IMR-90 (cell line): ENCODE results near the gene PTPN3. TPM values are rescaled to one million over a fixed set of nuclear protein-coding genes. Genes with fewer than 3 reads are reported as not detected.

ENCODE experiments used
- ATAC-seq: fragments of 200-7000 bp; cut with Tn5 transposase; 2 replicates; pipeline ENCODE4 v1.9.1; 2020; ENCODE audit warnings: low read depth, mild to moderate bottlenecking, moderate library complexity
- BruUV-seq: library from RNA; stranded (reverse); fragments of 400-500 nt; replicated peaks from 2 replicates; lab custom pipeline; 2021; lab: Mats Ljungman, UMichigan
- CTCF ChIA-PET: fragments of 300-600 bp; formaldehyde crosslinking; extraction: SDS; loops from one replicate; lab custom pipeline; 2021; ENCODE audit warnings: antibody characterized with exemption; lab: Yijun Ruan, JAX
- POLR2A ChIA-PET: fragments of 300-600 bp; sonication (Branson Sonifier 250); formaldehyde crosslinking; loops from one replicate; lab custom pipeline; 2022; ENCODE audit warnings: antibody characterized with exemption; ENCODE audit not compliant: unreplicated experiment; lab: Charles Lee
- DNase-seq: peaks from one replicate; pipeline ENCODE4 v3.0.0; 2013
- H2AFZ ChIP-seq: replicated peaks from 2 replicates; pipeline ENCODE3; 2013; ENCODE audit warnings: low read length, mild to moderate bottlenecking; ENCODE audit not compliant: poor library complexity
- H2AK5ac ChIP-seq: 2 replicates; pipeline ENCODE4 v1.6.1; 2013; ENCODE audit warnings: low read depth, low read length, inconsistent platforms
- H2AK9ac ChIP-seq: replicated peaks from 2 replicates; pipeline ENCODE3; 2013; ENCODE audit warnings: mild to moderate bottlenecking, low read depth, low read length, moderate library complexity; ENCODE audit not compliant: poor library complexity
- H2BK120ac ChIP-seq: 2 replicates; pipeline ENCODE4 v1.6.1; 2013; ENCODE audit warnings: low read depth, low read length, inconsistent platforms
- H2BK15ac ChIP-seq: 3 replicates; pipeline ENCODE4 v1.6.1; 2013; ENCODE audit warnings: low read depth, low read length, inconsistent platforms
- H2BK20ac ChIP-seq: 2 replicates; pipeline ENCODE4 v1.6.1; 2013; ENCODE audit warnings: low read depth, mild to moderate bottlenecking, inconsistent platforms, low read length, moderate library complexity
- H2BK5ac ChIP-seq: 2 replicates; pipeline ENCODE4 v1.6.1; 2013; ENCODE audit warnings: mild to moderate bottlenecking, low read depth, low read length, inconsistent platforms; ENCODE audit not compliant: poor library complexity, severe bottlenecking
- H3K14ac ChIP-seq: replicated peaks from 2 replicates; pipeline ENCODE4 v1.6.1; 2013; ENCODE audit warnings: low read depth, low read length, inconsistent platforms
- H3K18ac ChIP-seq: 2 replicates; pipeline ENCODE4 v1.6.1; 2013; ENCODE audit warnings: low read depth, low read length, control low read depth
- H3K23ac ChIP-seq: 2 replicates; pipeline ENCODE4 v1.6.1; 2013; ENCODE audit warnings: low read depth, low read length, inconsistent platforms
- H3K27ac ChIP-seq: 2 replicates; pipeline ENCODE4 v1.5.1; 2013; ENCODE audit warnings: mild to moderate bottlenecking, control low read depth, low read length; ENCODE audit not compliant: insufficient read depth
- H3K27me3 ChIP-seq: 2 replicates; pipeline ENCODE4 v1.6.1; 2013; ENCODE audit warnings: low read length; ENCODE audit not compliant: control insufficient read depth, insufficient read depth
- H3K36me3 ChIP-seq: 2 replicates; pipeline ENCODE4 v1.6.1; 2013; ENCODE audit warnings: low read length, mixed read lengths; ENCODE audit not compliant: control insufficient read depth, insufficient read depth
- H3K4ac ChIP-seq: 2 replicates; pipeline ENCODE4 v1.6.1; 2013; ENCODE audit warnings: low read depth, low read length, inconsistent platforms
- H3K4me1 ChIP-seq: 2 replicates; pipeline ENCODE4 v1.6.1; 2013; ENCODE audit warnings: low read length, mixed read lengths; ENCODE audit not compliant: control insufficient read depth, insufficient read depth
- H3K4me2 ChIP-seq: 2 replicates; pipeline ENCODE4 v1.6.1; 2013; ENCODE audit warnings: low read depth, mild to moderate bottlenecking, control low read depth, low read length, moderate library complexity
- H3K4me3 ChIP-seq: 2 replicates; pipeline ENCODE4 v1.5.1; 2013; ENCODE audit warnings: low read depth, mild to moderate bottlenecking, control low read depth, low read length, moderate library complexity; ENCODE audit not compliant: insufficient read depth
- H3K56ac ChIP-seq: 2 replicates; pipeline ENCODE4 v1.6.1; 2013; ENCODE audit warnings: low read length, inconsistent platforms; ENCODE audit not compliant: insufficient read depth; ENCODE audit errors: extremely low read depth
- H3K79me1 ChIP-seq, 2 experiments: 2 replicates each; pipeline ENCODE4 v1.6.1; 2013; ENCODE audit warnings: low read length in 2 of 2, inconsistent platforms in 1 of 2, low read depth in 1 of 2
- H3K9ac ChIP-seq: 2 replicates; pipeline ENCODE4 v1.6.1; 2013; ENCODE audit warnings: low read depth, low read length, control low read depth
- H3K9me1 ChIP-seq: 2 replicates; pipeline ENCODE4 v1.6.1; 2013; ENCODE audit warnings: low read length, inconsistent platforms; ENCODE audit not compliant: insufficient read depth
- H3K9me3 ChIP-seq: 2 replicates; pipeline ENCODE4 v1.6.1; 2013; ENCODE audit warnings: low read length; ENCODE audit not compliant: control insufficient read depth, insufficient read depth
- H4K20me1 ChIP-seq: 2 replicates; pipeline ENCODE4 v1.6.1; 2013; ENCODE audit warnings: low read length, inconsistent platforms; ENCODE audit not compliant: insufficient read depth
- H4K5ac ChIP-seq: 2 replicates; pipeline ENCODE4 v1.6.1; 2013; ENCODE audit warnings: mild to moderate bottlenecking, low read depth, low read length, control low read depth
- H4K8ac ChIP-seq, 2 experiments: 2 replicates each; pipeline ENCODE4 v1.6.1; 2013; ENCODE audit warnings: low read depth in 2 of 2, low read length in 2 of 2, control low read depth in 1 of 2, inconsistent platforms in 1 of 2
- H4K91ac ChIP-seq: 2 replicates; pipeline ENCODE4 v1.6.1; 2013; ENCODE audit warnings: low read depth, low read length, inconsistent platforms; ENCODE audit not compliant: insufficient read depth
- CEBPB ChIP-seq: IDR thresholded peaks from 2 replicates; pipeline ENCODE4 v1.6.1; 2012; ENCODE audit warnings: low read depth, low read length, improper control_type of control experiment
- CHD1 ChIP-seq: IDR thresholded peaks from 2 replicates; pipeline ENCODE4 v1.6.1; 2012; ENCODE audit warnings: low read depth, low read length, improper control_type of control experiment
- CTCF ChIP-seq: conservative IDR thresholded peaks from 2 replicates; pipeline ENCODE4 v1.5.1; 2012; ENCODE audit warnings: mild to moderate bottlenecking, low read depth, low read length, improper control_type of control experiment
- FOS ChIP-seq: fragments of 150-350 bp; IDR thresholded peaks from 2 replicates; pipeline ENCODE4 v1.6.1; 2016; ENCODE audit warnings: low read depth, low read length
- MAFK ChIP-seq: IDR thresholded peaks from 2 replicates; pipeline ENCODE4 v1.6.1; 2012; ENCODE audit warnings: low read depth, low read length, improper control_type of control experiment
- MXI1 ChIP-seq: IDR thresholded peaks from 2 replicates; pipeline ENCODE4 v1.6.1; 2012; ENCODE audit warnings: low read depth, mild to moderate bottlenecking, low read length, moderate library complexity, borderline replicate concordance
- POLR2A ChIP-seq: IDR thresholded peaks from 2 replicates; pipeline ENCODE4 v1.6.1; 2012; ENCODE audit warnings: mild to moderate bottlenecking, low read depth, low read length
- USF2 ChIP-seq: fragments of 150-350 bp; IDR thresholded peaks from 2 replicates; pipeline ENCODE4 v1.6.1; 2017; ENCODE audit warnings: mild to moderate bottlenecking, antibody characterized with exemption, low read length, low read depth
- WGBS, 2 experiments: methylation state at CpG; one replicate each; pipeline versions ENCODE4 v1.1.5 to v1.1.7; 2013; ENCODE audit warnings: missing lambda C conversion rate in 2 of 2; ENCODE audit not compliant: insufficient read length in 1 of 2; ENCODE audit errors: extremely low coverage in 2 of 2; 5-methylcytosine and 5-hydroxymethylcytosine counted together
- dilution Hi-C: fragments of 300-500 bp; cut with HindIII; formaldehyde crosslinking; loops from one replicate; pipeline ENCODE4 v1.14.3; 2018; ENCODE audit warnings: low sequenced_read_pairs; ENCODE audit not compliant: unreplicated experiment
- in situ Hi-C: fragments of 300-500 bp; cut with MboI; formaldehyde crosslinking; loops from 3 replicates; pipeline ENCODE4 v1.14.3; 2019; ENCODE audit warnings: low sequenced_read_pairs, inconsistent platforms, mixed read lengths
- intact Hi-C: fragments of 100-400 bp; cut with micrococcal nuclease; formaldehyde crosslinking; loops from 2 replicates; pipeline ENCODE4 v1.10.0; 2022
- polyA plus RNA-seq, 3 experiments: library from polyadenylated mRNA; depleted of rRNA; stranded (reverse); fragments of >200 nt; gene quantifications; 2 replicates each; pipeline ENCODE4 v1.2.3, GENCODE V29; 2012; ENCODE audit warnings: low replicate concordance in 1 of 3
- total RNA-seq: library from RNA; depleted of rRNA; stranded (reverse); fragments of >200 nt; gene quantifications from 2 replicates; pipeline ENCODE4 v1.2.3, GENCODE V29; 2012

Gene PTPN3
- total and polyA plus RNA-seq, 2 of the 4 experiments (the other 2 are of a cell fraction), result 0.72 to 0.89 TPM

GRCh38 chr9:109382182-109382581 is 115.9 kb downstream of the PTPN3 start:
- BruUV-seq, result no TSS peak
- no peaks in the 10 kb centered on the region for H3K4me1 ChIP-seq
- H4K91ac ChIP-seq, result no peak overlapping the region
- DNase-seq (no peak), ATAC-seq (no peak)
- no peaks in the 10 kb centered on the region for H3K9me1 ChIP-seq
- no peak overlapping the region for H2BK120ac ChIP-seq
- CTCF ChIA-PET, result no interaction called here
- 87% methylated on average over 4 of the region's 13 CpGs; no CpG with 5 or more reads in 1 of the 2 experiments for WGBS, 2 experiments
- no peak overlapping the region for H2AFZ ChIP-seq
- H3K79me1 ChIP-seq, result no peaks in the 10 kb centered on the region
- H2AK5ac ChIP-seq, result no peak overlapping the region
- dilution Hi-C loops, result no loop called here
- intact Hi-C loops, result no loop called here
- H3K9me3 ChIP-seq, result no peaks in the 10 kb centered on the region
- H4K5ac ChIP-seq, result no peak overlapping the region
- H3K18ac ChIP-seq, result no peak overlapping the region
- H3K14ac ChIP-seq, result no peak overlapping the region
- no peak overlapping the region for H3K56ac ChIP-seq
- H2BK5ac ChIP-seq, result no peak overlapping the region
- H4K8ac ChIP-seq, result no peak overlapping the region
- no peaks in the 10 kb centered on the region for H4K20me1 ChIP-seq
- no peak overlapping the region for H3K27ac ChIP-seq
- H2BK15ac ChIP-seq, result no peak overlapping the region
- TF ChIP-seq POLR2A (no peak), MXI1 (no peak), CTCF (no peak), CEBPB (no peak), FOS (no peak), MAFK (no peak), USF2 (no peak), CHD1 (no peak)
- no peak overlapping the region for H3K4me2 ChIP-seq
- no peaks in the 10 kb centered on the region; the same call in 1 of the 2 replicates for H3K27me3 ChIP-seq
- no peak overlapping the region for H3K4ac ChIP-seq
- H2BK20ac ChIP-seq, result no peak overlapping the region
- POLR2A ChIA-PET, result no interaction called here
- in situ Hi-C loops, result no loop called here
- H3K4me3 ChIP-seq, result no peak overlapping the region
- no peak overlapping the region for H3K23ac ChIP-seq
- H3K36me3 ChIP-seq, result no peaks in the 10 kb centered on the region; the same call in none of the 2 replicates
- no peak overlapping the region for H2AK9ac ChIP-seq
- no peak overlapping the region for H3K9ac ChIP-seq
